Choroid plexus epithelial cell (primary cell): ENCODE measurements around the gene DCBLD2.
A peak's percentile ranks its signal among the peaks of the same experiment; 100 is the strongest.

Experiments used
- DNase-seq: peaks from one replicate; pipeline ENCODE4 v3.0.0-alpha.2; 2010; ENCODE audit warnings: low read depth
- H3K4me3 ChIP-seq: 2 replicates; pipeline ENCODE4 v1.5.1; 2011; ENCODE audit warnings: low read depth, mild to moderate bottlenecking, control low read depth, low read length, moderate library complexity
- CTCF ChIP-seq: conservative IDR thresholded peaks from 2 replicates; pipeline ENCODE4 v1.5.1; 2011; ENCODE audit warnings: low read depth, mild to moderate bottlenecking, control low read depth, inconsistent platforms, low read length, moderate library complexity

DCBLD2 gene

GRCh38 chr3:98776140-98776493 is 125.4 kb downstream of the DCBLD2 start:
- TF ChIP-seq CTCF, result no peak
- DNase-seq, result peak; percentile 68
- H3K4me3 ChIP-seq, result no peak overlapping the region

- H3K4me3 ChIP-seq, result no peak overlapping the region
- no peak for TF ChIP-seq CTCF
- no peak for DNase-seq
Observed at GRCh38 chr3:98775459-98776139, 125.9 kb downstream of the DCBLD2 start.

GRCh38 chr3:98772022-98772421 is 129.5 kb downstream of the DCBLD2 start:
- no peak overlapping the region for H3K4me3 ChIP-seq
- no peak for DNase-seq
- TF ChIP-seq CTCF, result no peak

- TF ChIP-seq CTCF, result no peak
- H3K4me3 ChIP-seq, result no peak overlapping the region
- no peak for DNase-seq
Observed at GRCh38 chr3:98770261-98771039, 131.0 kb downstream of the DCBLD2 start.

GRCh38 chr3:98769448-98769847 is 132.0 kb downstream of the DCBLD2 start:
- DNase-seq, result no peak
- no peak for TF ChIP-seq CTCF
- no peak overlapping the region for H3K4me3 ChIP-seq

GRCh38 chr3:98768961-98769360 is 132.5 kb downstream of the DCBLD2 start:
- DNase-seq, result no peak
- no peak for TF ChIP-seq CTCF
- no peak overlapping the region for H3K4me3 ChIP-seq

- TF ChIP-seq CTCF, result no peak
- DNase-seq, result no peak
- no peak overlapping the region for H3K4me3 ChIP-seq
Observed at GRCh38 chr3:98766924-98767323, 134.6 kb downstream of the DCBLD2 start.
